Epithelial cell of prostate (primary cell): ENCODE data around the gene TGFBR1.

Source experiments
- DNase-seq: peaks from one replicate; pipeline ENCODE4 v3.0.0-alpha.2; 2011; ENCODE audit warnings: low read depth, low spot score
- H3K27ac ChIP-seq: fragments of 450-650 bp; 2 replicates; pipeline ENCODE4 v1.5.1; 2017; ENCODE audit warnings: mild to moderate bottlenecking

Gene TGFBR1

GRCh38 chr9:99162759-99163364, 57.9 kb downstream of the TGFBR1 start:
- no peak for DNase-seq
- H3K27ac ChIP-seq: no peak overlapping the region

DNA sequence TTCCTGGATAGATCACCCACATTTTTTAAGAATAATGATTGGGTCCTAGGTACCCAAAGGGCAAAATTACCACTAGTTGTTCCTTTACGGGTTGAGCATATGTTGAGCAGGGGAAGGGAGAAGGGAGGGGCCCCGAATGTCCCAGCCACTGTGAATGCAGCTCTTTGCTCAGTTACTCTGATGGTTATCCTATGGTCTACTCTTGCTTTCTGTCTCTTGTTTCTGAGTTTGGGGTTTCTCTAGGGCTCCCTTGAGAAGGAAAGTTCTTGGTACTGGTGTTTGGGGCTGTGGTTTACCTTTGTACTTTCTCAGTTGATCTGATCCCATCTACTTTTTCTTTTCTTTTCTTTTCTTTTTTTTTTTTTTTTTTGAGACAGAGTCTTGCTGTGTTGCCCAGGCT, 61.2 kb downstream of the TGFBR1 start:
- no peak overlapping the region for H3K27ac ChIP-seq
- DNase-seq: no peak

DNA sequence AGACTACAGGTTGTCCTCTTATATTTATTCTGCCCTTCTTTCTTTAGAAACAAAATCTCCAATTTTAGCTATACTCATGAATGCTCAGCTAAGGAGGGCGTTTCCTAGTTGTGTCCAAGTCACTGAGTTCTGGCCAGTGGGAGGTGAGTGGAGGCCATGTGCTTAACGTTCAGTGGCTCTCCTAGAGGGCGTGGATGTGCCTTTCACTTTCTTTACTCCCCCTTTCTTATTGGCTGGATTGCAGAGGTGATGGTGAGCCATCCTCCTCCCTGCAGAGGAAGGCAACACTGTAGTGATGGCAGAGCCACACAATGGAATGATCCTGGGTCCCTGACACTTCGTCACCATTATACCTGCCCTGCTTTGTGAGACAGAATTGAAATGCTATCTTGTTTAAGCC, 62.2 kb downstream of the TGFBR1 start:
- no peak overlapping the region for H3K27ac ChIP-seq
- no peak for DNase-seq

DNA sequence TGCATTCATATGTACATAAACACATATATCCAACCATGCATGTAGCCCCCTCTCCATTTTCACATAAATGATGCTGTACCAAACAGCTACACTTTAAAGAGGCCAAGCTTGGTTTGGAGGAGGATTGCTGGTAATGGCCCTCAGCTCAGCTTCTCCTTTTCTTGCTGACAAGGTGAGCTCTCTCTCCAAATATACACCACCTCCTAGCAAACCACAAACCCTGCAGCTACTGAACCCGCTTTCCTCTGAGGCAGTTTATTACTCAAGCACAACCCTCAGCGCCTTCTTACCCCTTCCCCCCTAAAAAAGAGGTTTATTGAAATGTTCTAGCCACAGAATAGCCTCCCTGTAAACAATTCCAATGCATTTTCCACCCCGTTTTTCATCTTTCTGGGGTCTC, 62.8 kb downstream of the TGFBR1 start:
- H3K27ac ChIP-seq: no peak overlapping the region
- DNase-seq: no peak

- H3K27ac ChIP-seq: no peak overlapping the region
- DNase-seq: no peak
These were observed 64.2 kb downstream of the TGFBR1 start for GRCh38 chr9:99169086-99169485.

DNA sequence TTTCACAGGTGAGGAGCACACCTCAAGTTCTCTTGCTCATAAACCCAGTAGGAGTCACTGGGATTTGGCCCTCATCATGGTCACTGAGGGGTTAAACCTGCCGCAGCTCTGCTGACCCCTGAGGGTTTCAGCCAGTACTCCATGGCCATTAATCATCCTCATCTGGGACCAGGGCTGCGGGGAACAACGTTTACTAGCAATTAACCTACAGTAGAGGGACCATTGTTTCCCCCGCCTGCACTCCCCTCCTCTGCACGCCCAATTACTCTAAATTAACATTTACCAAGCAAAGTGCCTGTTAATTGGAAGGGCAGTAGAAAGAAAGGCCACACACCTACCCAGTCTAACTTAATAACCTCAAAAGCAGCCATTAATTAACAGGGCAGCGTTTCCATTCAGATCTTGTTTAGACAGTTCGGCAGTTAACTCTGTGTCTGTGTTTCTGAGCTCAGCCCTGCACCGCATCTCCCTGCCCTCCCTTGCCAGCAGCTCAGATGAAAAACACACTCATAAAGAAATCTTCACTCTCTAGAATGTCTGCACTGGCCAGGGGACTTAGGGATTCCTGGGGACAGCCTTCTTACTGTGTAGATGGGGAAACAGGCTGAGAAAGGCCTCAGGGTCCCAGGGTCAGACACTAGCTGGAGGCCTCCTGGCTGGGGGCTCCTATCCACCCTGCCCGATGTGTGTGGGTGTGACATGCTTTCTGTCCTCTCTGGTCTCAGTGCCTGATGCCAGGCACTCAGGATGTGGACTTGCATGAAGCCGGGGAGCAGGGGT, 65.3 kb downstream of the TGFBR1 start:
- DNase-seq: no peak
- H3K27ac ChIP-seq: no peak overlapping the region

DNA sequence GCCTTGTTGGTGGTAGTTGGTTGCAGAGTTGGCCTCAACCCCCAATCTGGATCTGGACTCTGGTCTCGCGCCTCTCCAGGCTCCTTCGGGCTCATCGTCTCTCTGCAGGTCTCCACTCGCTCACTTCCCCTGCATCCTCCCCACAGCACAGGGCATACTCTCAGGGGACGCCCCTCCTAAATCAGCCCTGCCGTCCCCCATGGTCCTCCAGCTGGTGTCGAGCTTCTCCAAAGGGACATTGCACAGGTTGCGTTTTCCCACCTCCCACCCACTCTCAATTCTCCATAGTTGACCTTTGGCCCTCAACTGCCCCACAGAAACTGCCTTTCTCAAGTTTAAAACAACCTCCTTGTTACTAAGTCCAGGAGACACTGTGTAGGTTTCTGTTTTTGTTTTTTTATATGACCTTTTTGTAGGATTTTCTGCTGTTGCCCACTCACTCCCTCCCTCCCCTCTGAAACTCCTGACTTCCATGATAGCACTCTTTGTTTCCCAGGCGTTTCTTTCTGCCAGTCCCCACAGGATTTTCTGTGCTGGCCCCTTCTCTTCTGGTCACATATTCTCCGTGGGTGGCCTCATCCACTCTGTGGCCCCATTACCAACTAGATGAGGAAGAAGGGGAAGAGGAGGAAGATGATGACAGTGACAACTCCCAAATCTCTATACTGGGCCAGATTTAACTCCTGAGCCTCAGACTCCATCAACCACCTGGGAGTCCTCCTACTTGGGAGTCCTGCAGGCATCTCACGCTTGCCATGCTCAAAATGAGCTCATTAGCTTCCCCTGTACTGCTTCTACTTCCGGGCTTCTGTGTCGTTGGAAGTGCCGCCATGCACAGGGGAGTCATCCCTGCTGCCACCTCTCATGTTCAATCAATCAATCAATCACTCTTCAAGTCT, 66.6 kb downstream of the TGFBR1 start:
- no peak for DNase-seq
- no peak overlapping the region for H3K27ac ChIP-seq

DNA sequence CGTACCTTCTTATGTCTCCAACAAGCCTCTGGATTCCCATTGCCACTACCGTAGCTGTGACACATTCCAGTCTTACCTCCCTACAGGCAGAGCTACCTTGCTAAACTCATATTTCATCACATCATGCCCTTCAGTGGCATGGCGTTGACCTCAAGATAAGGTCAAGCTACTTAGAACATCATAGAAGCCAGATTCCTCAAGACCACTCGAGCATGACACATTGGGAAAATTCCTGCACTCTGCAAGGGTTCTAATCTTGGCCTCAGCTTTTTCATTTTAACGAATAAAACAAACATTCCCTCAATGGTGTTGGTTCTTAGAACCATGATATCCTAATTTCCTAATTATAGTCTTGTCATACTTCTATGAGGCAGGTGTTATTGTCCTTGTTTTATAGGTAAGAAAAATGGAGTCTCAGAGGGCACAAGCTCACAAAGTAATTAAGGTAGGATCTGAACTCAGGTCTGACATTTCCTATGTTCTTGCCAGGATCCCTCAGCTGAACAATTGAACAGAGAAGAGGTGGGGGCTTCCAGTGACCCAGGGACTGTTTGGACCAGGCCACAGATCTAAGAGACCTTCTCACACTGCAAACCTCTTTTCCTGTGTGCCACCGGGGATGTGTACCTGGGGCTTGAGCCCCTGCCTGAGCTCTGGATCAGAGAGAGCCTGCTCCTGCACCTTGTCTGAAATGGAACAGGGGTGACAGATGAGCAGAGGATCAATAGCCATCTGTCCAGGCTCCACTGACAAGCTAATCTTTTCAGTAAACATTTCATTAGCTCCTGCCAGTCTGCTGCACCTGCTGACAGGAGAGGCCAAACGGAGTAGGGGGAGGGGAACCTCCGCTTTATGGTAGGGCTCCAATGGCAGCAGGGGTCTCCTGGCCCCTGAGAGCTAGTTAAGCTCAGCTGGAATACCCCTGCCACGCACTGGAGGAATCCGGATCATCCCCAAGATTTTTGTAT, 67.5 kb downstream of the TGFBR1 start:
- H3K27ac ChIP-seq: no peak overlapping the region
- DNase-seq: no peak

- no peak overlapping the region for H3K27ac ChIP-seq
- DNase-seq: no peak
These were observed 68.9 kb downstream of the TGFBR1 start for GRCh38 chr9:99173570-99174504.

- H3K27ac ChIP-seq: no peak overlapping the region
- no peak for DNase-seq
These were observed 71.7 kb downstream of the TGFBR1 start for GRCh38 chr9:99176527-99177013.

DNA sequence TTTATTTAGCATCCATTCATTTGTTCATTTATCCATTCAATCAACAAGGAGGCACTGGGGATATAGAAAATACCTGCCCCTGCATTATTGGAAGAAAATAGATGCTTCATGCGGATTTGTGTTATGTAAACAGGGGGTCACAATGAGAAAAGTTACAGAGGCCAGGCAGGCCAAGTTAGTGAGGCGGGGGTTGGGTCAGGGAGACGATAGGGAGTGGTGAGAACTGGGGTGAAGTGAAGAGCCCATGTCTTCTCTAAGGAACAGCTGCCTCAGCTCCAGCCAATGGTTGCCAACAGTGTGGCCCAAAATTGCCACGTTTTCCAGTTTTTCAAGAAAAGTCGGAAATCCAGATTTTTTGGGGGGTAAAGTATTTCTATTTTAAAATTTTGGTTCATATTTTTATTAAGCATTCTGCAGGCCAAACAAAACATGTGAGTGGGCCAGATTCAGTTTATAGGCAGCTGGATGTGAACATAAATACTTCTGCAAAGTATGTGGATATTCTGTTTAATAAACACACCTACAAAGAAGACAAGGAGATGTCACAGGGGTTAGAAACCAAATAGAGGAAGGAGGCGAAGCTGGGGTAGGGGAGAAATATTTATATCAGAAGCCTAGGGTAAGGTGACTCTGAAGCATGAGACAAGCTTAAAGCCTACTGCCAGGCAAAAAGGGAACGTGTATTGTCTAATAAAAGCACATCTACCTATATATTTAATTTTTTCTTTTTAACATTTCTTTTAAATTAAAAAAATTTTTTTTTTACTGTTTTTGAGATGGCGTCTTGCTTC, 72.9 kb downstream of the TGFBR1 start:
- H3K27ac ChIP-seq: no peak overlapping the region
- no peak for DNase-seq

DNA sequence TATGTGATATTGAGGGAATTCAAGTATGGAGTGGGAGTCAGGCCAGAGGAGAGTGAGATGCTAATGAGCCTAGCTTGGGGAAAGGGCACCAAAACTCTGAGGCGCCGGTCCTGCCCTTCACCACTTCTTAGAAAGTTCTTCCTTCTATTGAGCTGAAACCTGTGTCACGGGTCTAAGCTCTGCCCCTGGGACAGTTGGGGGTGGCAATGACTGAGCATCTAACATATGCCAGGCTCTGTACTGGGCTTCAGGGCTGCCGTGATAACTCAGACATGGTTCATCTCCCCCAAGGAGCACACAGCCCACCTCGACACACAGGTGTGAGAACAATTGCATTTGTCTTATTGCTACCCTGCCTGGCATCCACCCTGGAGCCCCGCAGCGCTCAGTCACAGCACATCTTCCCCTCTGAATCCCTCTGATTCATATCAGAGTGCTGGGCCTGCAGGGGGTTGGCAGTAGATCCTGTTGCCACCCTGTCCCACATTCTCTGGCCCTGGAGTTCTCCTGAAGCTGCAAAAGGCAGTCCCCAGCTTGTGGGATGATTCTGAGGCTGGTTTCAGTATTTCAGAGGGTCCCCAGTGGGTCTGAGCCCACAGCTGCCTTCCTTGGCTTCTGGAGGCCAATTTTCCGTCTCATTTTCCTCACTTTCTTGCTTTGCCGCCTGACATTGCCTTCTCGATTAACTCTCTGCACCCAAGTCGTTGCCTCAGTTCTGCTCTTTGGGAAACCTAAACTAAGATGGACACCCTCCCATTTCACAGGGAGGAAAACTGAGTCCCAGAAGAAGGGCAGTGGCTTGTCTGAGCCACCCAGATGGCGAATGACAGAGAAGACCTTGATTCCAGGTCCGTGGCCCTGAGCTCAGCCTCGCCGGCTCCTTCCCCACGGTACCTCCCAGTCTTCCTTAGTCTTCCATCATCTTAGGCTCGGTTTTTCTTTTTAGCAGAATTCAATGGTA, 74.3 kb downstream of the TGFBR1 start:
- H3K27ac ChIP-seq: no peak overlapping the region
- DNase-seq: no peak

GRCh38 chr9:99180199-99180598, 75.3 kb downstream of the TGFBR1 start:
- no peak overlapping the region for H3K27ac ChIP-seq

DNA sequence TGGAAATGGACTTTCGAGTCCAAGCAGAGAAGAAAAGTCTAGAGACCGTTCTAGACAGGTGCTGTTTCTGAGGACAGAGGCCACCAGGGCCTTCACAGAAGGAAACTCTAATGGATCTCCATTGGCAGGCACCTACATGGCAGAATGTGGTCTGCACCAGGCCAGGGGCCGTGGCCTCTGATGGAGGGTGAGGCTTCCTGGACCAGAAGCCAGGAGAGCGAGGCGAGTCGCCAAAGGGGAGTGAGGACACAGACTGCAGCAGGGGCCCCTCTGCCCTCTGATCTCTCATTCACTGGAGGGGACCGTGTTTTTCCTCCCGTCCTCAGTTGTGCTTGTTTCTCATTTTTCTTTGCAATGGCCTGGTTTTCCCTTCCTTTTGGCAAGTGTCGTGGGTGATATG, 75.7 kb downstream of the TGFBR1 start:
- no peak overlapping the region for H3K27ac ChIP-seq
- DNase-seq: no peak

More at GRCh38 chr9:99180199-99180598, 75.3 kb downstream of the TGFBR1 start:
- DNase-seq: no peak

GRCh38 chr9:99181206-99181605, 76.3 kb downstream of the TGFBR1 start:
- no peak for DNase-seq
- no peak overlapping the region for H3K27ac ChIP-seq

DNA sequence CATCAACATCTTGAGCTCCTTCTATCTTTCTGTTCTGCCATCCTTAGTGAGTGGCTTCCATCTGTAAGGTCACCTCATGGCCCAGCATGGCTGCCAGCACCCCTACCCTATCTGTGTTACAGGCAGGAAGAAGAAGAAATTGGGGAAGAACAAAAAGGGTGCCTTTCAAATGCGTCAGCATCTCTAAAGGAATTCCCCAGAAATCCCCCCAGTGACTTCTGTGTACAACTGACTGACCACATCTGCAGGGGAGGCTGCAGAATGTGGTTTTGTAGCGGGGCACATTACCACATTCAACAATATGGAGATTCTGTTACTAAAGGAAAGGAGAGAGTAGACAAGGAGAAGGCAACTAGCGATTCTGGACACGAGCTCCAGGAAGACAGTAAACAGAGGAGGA, 76.7 kb downstream of the TGFBR1 start:
- no peak for DNase-seq

GRCh38 chr9:99182356-99182755, 77.4 kb downstream of the TGFBR1 start:
- H3K27ac ChIP-seq: no peak overlapping the region
- no peak for DNase-seq

More for the DNA sequence above, 76.7 kb downstream of the TGFBR1 start:
- H3K27ac ChIP-seq: no peak overlapping the region
